SHP77 (cell line): Measurements from ENCODE around the gene FRMD4B.

Source experiments
- DNase-seq, 2 experiments: peaks; one replicate each; lab custom pipeline; 2025; lab: John Stamatoyannopoulos, UW

The FRMD4B gene

DNA sequence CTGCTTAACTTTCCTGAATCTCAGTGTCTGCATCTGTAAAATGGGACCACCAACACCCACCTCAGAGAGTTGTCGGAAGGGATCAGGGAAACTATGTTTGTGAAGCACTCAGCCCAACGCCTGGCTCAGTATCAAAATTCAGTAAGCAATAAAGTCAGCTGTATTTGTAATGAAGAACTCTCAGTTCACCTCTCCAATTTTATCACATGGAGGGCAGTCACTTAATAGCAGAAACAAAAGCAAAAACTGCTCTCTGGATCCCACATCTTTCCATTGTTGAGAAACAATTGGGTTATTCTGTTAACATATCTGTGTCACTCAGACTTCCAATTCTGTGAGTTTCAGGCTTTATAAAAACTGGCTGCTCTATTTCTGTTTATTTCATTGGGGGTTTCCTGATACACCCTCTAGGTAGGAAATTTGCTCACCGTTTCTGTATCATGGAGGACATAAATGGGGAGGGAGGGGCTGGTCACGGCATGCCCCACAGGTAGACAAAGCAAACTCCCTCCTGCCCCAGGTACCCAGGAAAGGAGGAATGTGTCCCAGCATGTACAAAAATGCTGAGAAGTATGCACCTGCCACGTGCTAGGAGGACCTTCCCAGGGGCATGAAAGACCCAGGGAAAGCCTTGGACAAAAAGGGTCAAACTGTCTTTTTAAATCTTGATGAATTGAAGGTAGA, 182.1 kb downstream of the FRMD4B start:
- DNase-seq: no peak

DNA sequence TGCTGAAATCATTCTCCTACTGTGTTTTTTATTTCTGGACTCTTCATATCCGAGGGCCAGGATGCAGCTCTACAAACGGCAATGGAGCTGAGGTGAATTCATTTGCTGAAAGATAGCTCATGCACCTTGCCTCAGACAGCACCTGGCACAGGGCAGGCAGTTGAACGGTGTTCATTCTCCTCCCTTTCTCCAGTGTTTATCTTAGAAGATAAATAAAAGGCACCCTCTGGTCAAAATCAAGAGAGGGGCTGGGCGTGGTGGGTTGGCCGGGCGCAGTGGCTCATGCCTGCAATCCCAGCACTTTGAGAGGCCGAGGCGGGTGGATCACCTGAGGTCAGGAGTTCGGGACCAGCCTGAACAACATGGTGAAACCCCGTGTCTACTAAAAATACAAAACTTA, 184.2 kb downstream of the FRMD4B start:
- DNase-seq: peak; percentile 11 to 31

DNA sequence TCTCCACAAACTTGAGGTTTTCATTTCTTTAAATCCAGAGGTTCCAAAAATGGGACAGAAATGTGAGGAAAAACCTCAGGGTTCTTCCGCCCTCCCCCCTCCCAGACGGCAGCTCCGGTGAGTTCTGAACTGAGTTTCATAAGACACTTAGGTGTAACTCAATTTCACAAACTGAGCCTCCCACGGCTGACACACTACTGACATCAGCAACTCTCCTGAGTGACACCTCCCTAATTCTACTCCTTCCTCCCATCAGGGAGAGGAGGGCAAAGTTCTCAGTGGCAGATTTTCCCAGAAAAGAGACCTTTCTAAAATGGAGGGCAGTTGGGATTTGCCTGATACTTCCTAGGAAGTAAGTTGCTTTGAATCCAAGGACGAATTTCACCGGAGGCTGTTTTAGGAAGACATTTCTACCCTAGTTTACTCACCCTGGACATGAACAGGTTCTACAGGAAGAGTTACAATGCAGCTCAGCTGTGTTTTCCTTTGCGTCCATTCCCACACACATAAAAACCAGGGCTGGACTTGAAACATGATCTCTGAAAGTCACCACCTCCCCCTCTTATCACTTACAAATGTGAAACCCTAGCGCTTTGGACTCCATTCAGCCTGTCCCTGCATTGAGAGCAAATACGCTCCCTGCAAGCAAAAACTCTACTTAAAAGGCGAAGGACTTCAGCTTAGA, 185.4 kb downstream of the FRMD4B start:
- DNase-seq: no peak

DNA sequence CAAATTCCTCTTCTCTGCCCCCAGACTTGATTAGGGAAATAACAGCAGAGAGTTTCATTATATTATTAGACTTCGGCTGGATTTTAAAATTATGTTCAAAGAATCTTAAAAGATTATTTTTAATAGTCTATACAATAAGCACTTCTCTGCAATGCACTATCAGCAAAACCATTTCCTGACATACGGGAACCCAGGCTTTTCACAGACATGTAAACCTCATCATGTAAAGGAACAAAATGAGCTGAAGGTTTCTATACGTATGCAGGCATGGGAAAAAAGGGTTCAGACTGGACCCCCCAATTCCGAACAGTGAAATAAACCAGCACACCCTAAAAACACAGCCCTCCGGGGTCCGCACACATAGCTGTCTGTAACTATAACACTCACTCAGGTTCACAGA, 185.9 kb downstream of the FRMD4B start:
- no peak for DNase-seq

DNA sequence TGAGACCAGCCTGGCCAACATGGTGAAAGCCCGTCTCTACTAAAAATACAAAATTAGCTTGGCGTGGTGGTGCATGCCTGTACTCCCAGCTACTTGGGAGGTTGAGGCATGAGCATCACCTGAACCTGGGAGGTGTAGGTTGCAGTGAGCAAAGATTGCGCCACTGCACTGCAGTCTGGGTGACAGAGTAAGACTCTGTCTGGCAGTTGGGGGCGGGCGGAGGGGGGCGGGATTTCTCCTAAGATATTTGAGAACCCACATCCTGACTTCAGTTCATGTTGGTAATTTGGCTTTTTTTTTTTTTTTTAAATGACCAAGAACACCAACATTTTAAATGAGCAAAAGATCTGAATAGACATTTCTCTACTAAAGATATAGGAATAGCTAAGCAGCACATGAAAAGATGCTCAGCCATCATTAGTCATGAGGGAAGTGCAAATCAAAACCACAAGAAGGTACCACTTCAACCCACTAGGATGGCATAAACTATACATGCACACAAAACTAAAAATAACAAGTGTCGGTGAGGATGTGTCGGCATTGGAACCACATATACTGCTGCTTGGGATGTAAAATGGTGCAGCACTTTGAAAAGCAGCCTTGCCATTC, 187.9 kb downstream of the FRMD4B start:
- DNase-seq: no peak

DNA sequence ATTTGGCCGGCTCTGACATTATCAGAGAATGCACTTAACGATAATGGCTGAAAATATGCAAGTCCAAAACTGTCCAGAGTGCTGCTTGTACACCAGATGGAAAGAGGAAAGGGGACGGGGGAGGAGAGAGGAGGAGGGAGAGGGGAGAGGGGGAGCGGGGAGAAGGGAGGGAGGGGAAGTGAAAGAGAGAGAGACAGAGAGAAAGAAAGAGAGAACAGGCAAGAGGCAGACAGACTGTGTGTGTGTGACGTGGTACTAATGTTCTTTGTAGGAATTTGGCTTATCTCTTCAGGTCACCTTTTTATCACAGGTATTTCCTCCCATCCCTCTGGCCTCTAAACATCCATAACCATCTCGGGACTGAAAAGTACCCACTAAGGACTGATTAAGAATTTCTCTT, 188.4 kb downstream of the FRMD4B start:
- DNase-seq: no peak

DNA sequence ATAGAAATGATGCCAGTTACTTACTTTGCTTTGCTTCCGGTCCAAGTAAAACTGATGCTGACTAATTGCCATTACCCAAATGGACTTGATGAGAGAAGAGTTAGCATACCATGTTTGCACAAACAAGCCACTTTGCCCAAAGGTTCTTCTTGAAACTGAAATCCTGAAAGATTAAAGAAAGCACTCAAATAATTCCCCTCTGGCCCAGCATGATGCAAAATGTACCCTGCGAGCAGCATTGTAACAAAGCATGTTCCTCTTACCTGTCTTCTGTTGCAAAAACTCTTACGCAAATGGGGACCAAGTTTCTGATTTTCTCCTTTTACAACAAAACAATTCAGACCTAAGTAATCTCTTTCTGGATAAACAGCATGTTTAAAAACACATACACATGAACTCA, 189.0 kb downstream of the FRMD4B start:
- no peak for DNase-seq

DNA sequence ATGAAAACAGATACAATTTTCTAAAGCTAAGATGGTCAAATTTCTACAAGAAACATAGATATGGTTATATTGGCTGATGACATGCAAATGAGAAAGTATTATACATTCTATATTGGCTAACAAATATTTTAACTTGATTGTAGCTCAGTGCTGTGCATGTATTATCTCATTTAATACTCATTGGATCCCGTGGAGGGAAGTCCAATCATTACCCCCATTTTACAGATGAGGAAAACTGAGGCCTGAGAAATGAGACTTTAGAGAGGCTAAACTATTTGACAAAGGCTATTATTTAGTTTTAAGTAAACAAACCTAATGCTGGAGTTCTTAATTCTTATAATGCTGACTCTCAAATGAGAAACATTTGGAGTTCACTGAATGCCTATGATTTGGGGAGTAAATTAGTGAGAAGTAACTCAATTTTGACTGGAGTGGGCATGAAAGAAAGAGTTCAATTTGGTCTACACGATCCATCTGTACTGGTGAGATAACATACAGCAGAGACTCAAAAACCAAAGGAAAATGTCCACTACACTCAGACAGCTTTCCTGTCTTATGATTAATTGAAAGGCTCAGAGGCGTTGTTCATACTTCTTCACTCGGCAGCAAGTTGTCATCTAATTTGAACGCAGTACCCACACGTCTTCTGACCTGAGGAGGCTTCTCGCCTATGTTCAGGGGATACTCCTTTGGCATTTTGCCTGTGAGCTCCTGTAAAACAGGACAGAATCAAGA, 191.3 kb downstream of the FRMD4B start:
- no peak for DNase-seq

DNA sequence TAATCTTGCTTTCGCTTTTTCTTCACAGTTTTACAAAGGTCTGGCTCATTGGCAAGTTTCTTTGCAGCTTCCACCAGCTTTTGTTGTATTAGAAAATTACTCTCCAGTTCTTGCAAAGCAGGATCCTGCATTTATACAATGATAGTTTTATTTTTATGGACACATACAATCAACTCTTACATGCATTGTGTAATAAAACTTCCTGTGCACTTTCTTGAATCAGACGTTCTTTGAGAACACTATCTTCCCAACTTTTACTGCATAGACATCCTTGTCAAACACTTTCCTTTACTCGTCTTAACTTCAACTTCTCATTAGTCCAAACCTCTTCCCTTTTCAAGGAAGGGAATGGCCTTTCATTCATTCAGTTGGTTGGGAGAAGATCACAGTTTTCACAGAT, 192.1 kb downstream of the FRMD4B start:
- DNase-seq: no peak

DNA sequence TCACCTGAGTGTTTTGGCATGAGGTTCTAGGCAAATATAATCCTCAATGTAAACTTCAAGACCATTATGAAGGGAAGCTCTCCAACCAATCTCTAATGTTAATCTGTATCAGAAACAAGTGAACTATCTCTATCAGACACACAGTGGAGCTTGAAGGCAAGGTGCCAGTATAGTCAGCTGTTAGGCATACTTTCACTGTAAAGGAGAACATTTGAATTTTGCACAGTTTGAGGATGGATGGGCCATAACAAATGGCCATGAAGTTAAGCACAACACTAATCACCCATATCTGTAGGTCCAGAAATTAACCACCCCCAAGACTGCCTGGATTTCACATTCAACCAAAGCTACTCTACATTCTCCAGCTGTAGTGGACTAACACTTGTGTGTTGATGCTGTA, 194.4 kb downstream of the FRMD4B start:
- no peak for DNase-seq

DNA sequence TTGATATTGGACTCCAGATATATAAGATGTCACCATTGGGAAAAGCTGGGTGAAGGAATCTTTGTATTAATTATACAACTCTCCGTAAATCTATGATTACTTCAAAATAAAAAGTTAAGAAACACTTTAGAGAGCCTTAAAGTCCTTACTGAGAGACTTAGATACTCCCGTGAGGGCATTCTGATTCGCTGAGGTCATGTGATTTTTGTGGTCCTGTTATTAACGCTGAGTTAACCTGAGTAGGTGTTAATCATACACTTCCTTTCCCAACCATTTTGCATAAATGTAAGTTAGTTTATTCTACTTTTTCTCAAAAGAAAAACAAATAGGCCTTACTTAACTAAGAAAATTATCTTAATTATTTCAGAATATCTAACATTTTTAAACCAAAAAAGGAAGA, 196.4 kb downstream of the FRMD4B start:
- no peak for DNase-seq

DNA sequence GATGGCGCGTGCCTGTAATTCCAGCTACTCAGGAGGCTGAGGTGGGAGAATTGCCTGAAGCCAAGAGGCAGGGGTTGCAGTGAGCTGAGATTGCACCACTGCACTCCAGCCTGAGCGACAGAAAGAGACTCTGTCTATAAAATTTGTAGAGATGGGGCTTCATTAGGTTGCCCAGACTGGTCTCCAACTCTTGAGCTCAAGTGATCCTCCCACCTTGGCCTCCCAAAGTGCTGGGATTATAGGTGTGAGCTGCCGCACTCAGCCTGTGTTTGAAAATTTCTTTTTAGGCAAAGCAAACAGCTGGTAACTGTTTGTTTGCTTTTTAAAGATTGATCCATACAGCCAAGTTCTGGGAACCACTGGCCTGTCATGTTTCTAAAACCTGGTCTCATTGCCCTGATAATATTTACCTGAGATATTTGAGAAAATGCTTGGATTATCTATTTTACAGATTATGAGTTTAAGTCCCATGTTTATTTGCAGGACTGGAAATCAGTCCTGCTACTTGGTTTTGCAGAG, 199.3 kb downstream of the FRMD4B start:
- DNase-seq: no peak

DNA sequence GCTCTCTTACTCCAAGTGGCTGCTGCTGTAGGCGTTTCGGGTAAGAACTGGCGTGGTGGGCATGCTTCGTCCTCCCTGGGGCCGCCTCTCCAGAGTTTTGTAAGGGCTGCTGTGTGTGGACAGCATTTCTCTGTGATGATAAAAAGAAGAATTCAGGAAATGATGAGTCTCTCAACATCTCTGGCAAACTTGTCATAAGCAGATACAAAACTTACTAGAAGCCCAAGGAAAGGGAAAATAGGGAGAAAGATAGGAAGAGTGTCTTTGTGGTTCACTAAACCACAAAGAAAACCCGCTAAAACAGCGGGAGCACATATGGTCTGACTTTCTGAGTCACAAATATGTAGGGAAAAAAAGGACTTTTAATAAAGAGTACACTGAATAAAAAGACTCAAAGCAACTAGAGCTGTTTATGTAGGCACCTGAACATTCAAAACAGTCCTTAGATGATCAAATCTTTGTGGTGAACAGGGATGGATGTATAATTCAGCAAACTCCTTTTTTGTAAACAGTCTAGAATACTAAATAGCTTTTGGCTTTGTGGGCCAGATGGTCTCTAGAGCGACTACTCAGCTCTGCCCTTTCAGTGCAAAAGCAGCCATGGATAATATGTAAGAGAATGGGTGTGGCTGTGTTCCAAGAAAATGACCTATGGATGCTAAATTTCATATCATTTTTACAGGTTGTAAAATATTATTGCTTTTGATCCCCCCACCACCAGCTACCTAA, 203.1 kb downstream of the FRMD4B start:
- no peak for DNase-seq

DNA sequence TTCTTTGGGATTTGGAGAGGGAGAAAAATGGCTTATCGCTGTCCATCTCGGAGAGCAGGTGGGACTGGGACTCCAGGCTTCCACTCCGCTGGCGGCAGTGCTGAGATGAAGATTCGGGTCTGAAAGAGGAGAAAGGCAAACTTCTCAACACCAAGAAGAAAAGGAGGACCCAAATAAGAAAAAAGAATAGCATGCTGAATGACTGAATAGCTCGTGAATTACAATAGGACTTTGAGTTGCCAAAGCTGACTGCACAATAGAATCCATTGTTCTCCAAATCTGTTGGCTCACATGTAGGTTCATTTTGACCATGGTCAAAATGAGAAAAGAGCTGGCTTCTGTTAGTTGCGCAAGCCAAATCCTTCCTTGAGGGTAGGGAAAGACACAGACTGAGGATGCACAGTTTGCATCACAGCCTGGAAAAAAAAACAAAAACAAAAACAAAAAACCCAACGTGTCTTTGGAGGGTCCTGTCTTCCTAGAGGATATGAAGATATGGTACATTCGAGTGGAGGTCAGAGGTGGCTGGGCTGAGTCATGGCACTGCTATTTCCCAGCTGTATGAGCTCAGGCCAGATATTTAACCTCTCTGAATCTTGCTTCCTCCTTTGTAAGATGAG, 204.2 kb downstream of the FRMD4B start:
- no peak for DNase-seq

DNA sequence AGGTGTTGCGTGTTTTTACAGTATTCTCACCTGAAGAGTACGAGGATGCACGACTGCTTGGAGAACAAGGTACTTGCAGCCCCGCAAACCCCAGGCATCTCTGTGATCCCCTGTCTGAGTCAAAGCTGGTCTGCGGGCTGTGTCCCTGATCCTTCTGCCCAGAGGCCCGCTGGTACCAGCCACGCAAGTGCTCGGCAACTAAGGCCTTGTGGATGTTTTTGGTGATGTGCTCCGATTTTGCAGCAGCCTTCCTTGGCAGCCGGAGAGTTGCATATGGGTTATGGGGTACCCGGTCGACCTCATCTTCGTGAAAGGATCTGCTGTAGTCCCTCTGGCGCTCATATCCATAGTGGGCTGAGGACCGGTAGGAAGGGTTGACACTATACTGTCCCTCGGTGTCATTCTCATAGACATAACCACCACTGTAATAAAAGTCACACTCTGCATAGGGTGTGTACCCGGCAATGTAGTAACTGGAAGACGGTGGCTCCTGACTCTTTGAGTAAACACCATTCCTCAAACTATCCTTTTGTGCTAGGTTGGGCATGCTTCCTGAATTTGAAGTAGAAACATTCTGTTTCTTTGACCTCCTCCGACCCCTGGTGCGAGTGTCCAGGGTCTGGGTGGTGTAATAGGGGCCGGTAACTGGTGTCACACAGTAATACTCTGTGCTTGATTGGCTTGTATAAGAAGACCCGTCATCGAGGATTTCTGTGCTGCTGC, 204.9 kb downstream of the FRMD4B start:
- DNase-seq: no peak

DNA sequence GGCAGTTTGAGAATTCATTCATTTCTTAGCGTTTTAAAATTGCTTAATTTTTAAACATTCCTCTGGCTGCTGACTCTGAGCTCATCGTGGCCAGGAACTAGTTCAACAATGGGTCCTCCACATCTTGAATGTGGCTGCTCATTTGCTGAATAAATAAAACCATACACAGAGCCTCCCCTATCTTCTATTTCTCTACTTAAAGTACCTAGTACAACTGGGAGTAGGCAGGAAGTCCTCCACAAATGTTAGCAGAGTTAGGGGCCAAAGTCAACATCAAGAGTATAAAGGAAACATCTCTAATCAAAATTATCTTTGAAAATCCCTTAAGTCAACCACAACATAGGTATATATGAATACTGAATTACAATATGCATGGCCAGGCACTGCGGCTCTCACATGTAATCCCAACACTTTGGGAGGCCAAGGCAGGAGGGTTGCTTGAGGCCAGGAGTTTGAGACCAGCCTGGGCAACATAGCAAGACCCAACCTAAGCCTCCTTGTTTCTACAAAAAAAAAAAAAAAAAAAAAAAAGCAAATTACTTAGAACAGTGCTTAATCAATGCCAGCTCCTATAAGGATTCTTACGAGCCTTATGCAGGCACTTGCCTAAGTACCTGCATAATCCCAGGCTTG, 206.0 kb downstream of the FRMD4B start:
- no peak for DNase-seq

DNA sequence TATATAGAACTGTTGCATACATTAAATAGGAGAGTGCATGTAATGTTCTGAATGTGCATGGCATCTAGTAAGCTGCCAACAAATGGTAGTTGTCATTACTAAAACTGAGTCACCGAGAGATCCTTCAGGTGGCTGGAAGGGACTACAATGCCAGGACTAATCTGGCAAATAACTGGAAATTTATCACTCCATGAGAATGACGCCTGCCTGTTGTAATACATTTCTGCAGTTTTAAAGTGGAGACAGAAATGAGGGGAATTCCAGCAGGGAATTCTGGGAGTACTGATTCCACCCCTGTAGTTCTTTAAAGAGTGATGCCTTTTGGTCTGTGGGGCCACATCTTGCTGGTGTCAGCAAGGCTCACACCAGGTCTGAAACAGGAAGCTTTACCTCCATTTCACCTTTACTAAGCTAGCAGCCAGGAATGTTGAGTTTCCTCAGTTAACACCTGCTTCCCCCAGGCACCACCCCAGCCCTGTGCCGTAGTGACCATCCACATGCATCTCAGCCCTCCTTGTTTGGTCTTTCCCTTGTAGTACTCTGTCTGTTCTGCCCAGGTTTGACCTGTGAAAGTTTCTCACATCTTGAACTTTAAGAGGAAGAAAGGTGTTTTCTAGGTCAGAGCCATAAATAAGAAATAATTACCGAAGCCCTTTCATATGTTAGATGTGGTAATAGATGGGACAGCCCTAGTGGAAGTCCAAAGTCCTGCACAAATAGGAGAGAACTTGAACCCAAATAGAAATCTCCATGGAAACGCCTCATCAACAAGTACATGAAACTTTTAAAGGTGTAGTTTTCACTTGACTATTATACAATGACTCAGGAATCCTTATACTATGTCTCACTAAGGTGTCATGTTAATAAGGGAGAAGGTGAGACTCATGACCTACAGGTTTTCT, 206.8 kb downstream of the FRMD4B start:
- DNase-seq: no peak

DNA sequence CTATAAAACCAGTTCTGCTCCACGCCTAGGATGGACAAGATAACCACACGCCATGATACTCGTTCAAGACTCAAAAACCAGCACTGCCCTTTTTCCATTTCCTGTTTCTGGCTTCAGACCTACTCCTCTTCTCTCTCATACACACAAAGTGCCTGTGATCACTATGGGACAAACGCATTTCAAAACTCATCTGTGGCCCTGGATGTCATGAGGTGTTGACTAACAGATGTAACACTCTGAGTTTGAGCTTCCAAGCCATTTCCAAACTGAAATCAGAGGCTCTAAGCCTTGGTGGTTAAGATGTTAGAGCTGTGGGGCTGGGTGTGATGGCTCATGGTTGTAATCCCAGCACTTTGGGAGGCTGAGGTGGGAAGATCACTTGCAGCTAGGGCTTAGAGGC, 207.8 kb downstream of the FRMD4B start:
- no peak for DNase-seq
